Heart left ventricle (tissue), 13 donors: ENCODE data around the gene GNB1L.

Experiments used
- POLR2A ChIP-seq, 2 donors: fragments of 450-650 bp; IDR thresholded peaks; one replicate each; pipeline ENCODE4 v1.6.1; 2017; ENCODE audit warnings: antibody characterized with exemption in 2 of 2, mild to moderate bottlenecking in 2 of 2, moderate library complexity in 2 of 2
- TF ChIP-seq, protein P1 (sequence below), 12 donors: fragments of 200-600 bp; sonication (generic) in 4 of 12; IDR thresholded peaks; one replicate each; pipeline versions ENCODE4 v1.5.0 to v1.8.0; 2018 to 2022; ENCODE audit warnings: antibody characterized with exemption in 12 of 12, mild to moderate bottlenecking in 5 of 12
- donor health status: ischemic (EF 13 %, LVEDD 7.1; RV severe dilation, severe dysfunction).
- donor health status: DM: no; HTN: yes; CAD: no.
- donor health status: DM: no; HTN: no; CAD: no.
- donor health status: ischemic (EF 25% LVEDD 6.9; RV normal size, moderate dysfunction).
- donor health status: ischemic (EF 25% LVEDD 5.7; RV mildly dilated, moderate dysfunction).
- donor health status: ischemic (EF 35%, LVEDD 5.7; RV mildly dilated, moderate dysfunction).
- donor health status: nonischemic (EF 11% LVEDD 7.7; RV severe dilation, severe dysfunction).
- donor health status: DM: yes; HTN: yes; CAD: no.
- donor health status: PGD.
- donor health status: ischemic (EF 29% LVEDD 5.4; RV normal size, mild dysfunction).
- donor health status: nonischemic (EF 23%, LVEDD 6.1; RV moderate dilation, normal function).

DNA sequence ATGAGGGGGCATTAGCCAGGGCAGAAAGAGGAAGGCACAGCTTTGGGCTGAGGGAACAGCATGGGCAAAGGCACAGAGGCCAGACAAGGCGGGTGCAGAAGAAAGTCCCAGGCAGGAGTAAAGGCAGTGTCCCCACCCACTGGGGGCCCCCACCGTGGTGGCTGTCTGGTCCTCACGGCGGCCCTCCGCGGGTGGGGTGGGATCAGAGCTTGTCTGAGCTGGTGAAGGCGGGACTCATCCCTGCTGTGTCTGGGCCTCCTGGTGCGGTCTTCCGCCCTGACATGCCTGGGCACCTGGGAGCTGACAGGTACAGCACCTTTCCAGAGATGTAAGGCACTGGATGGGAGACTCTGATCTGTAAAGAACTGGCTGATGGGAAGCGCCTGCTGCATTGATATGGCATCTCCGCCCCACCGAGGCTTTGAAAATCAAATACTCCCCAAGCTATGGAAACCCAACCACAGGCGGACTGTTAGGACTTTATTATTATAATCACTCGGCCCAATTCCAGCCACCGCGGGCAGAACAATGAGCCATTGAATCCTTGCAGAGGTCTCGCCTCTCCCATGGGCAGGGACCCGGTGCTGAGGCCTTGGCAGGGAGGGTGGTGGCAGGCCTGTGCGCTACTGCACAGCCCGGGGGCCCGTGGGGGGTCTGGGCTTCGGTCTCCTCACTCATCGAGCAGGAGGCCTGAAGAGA is 14.2 kb upstream of the GNB1L start:
- TF ChIP-seq POLR2A (IDR thresholded peaks at IDR 0.05): no peak
- TF ChIP-seq, protein P1, sequence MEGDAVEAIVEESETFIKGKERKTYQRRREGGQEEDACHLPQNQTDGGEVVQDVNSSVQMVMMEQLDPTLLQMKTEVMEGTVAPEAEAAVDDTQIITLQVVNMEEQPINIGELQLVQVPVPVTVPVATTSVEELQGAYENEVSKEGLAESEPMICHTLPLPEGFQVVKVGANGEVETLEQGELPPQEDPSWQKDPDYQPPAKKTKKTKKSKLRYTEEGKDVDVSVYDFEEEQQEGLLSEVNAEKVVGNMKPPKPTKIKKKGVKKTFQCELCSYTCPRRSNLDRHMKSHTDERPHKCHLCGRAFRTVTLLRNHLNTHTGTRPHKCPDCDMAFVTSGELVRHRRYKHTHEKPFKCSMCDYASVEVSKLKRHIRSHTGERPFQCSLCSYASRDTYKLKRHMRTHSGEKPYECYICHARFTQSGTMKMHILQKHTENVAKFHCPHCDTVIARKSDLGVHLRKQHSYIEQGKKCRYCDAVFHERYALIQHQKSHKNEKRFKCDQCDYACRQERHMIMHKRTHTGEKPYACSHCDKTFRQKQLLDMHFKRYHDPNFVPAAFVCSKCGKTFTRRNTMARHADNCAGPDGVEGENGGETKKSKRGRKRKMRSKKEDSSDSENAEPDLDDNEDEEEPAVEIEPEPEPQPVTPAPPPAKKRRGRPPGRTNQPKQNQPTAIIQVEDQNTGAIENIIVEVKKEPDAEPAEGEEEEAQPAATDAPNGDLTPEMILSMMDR (IDR thresholded peaks at IDR 0.05): no peak
